Liver (tissue), 9 donors: ENCODE data around the gene MYO1C. TPM values are rescaled to one million over a fixed set of nuclear protein-coding genes. Genes with fewer than 3 reads are reported as not detected.

Experiments
- DNase-seq: peaks from one replicate; pipeline ENCODE4 v3.0.0-alpha.2; 2017; ENCODE audit warnings: low spot score
- H3K27ac ChIP-seq, 2 donors: one replicate each; pipeline ENCODE4 v1.7.0; 2013; ENCODE audit warnings: inconsistent platforms in 2 of 2, low read length in 2 of 2, control low read depth in 1 of 2, low read depth in 1 of 2, mild to moderate bottlenecking in 1 of 2
- H3K27me3 ChIP-seq, 4 donors: one replicate each; pipeline versions ENCODE4 v1.6.1 to v1.7.0; 2013; ENCODE audit warnings: low read length in 3 of 4, inconsistent platforms in 1 of 4, mild to moderate bottlenecking in 1 of 4, moderate library complexity in 1 of 4; ENCODE audit not compliant: control insufficient read depth in 4 of 4, insufficient read depth in 4 of 4
- H3K36me3 ChIP-seq, 4 donors: one replicate each; pipeline versions ENCODE4 v1.6.1 to v1.7.0; 2013; ENCODE audit warnings: low read length in 3 of 4, mild to moderate bottlenecking in 3 of 4, low read depth in 1 of 4, moderate library complexity in 1 of 4; ENCODE audit not compliant: control insufficient read depth in 4 of 4, insufficient read depth in 3 of 4
- H3K4me1 ChIP-seq, 4 donors: one replicate each; pipeline versions ENCODE4 v1.6.1 to v1.7.0; 2013; ENCODE audit warnings: low read length in 3 of 4, mild to moderate bottlenecking in 3 of 4, moderate library complexity in 1 of 4; ENCODE audit not compliant: control insufficient read depth in 4 of 4, insufficient read depth in 4 of 4
- H3K4me3 ChIP-seq, 3 donors: one replicate each; pipeline versions ENCODE4 v1.6.1 to v1.7.0; 2013; ENCODE audit warnings: low read length in 3 of 3, control low read depth in 1 of 3, low read depth in 1 of 3, mild to moderate bottlenecking in 1 of 3
- H3K9ac ChIP-seq, 2 donors: one replicate each; pipeline ENCODE4 v1.7.0; 2013; ENCODE audit warnings: low read length in 2 of 2, mild to moderate bottlenecking in 2 of 2, moderate library complexity in 2 of 2, control low read depth in 1 of 2, low read depth in 1 of 2
- H3K9me3 ChIP-seq, 4 donors: one replicate each; pipeline versions ENCODE4 v1.6.1 to v1.7.0; 2013; ENCODE audit warnings: low read length in 3 of 4; ENCODE audit not compliant: control insufficient read depth in 4 of 4
- CTCF ChIP-seq: fragments of 150-350 bp; IDR thresholded peaks from 2 replicates; pipeline ENCODE4 v1.5.1; 2017; ENCODE audit warnings: improper control_type of control experiment, low read depth, low read length; ENCODE audit not compliant: missing input control
- FOXA1 ChIP-seq: IDR thresholded peaks from 2 replicates; pipeline ENCODE4 v1.6.1; 2016; ENCODE audit warnings: antibody characterized with exemption
- FOXA2 ChIP-seq: IDR thresholded peaks from 2 replicates; pipeline ENCODE4 v1.6.1; 2016; ENCODE audit warnings: antibody characterized with exemption
- GABPA ChIP-seq, 2 donors: IDR thresholded peaks in 1 of 2; conservative IDR thresholded peaks in 1 of 2; 2 replicates each; pipeline ENCODE4 v1.6.1; 2016; ENCODE audit warnings: antibody characterized with exemption in 2 of 2, mild to moderate bottlenecking in 1 of 2, moderate library complexity in 1 of 2
- HNF4A ChIP-seq, 2 donors: conservative IDR thresholded peaks; 2 replicates each; pipeline ENCODE4 v1.6.1; 2016; ENCODE audit warnings: antibody characterized with exemption in 2 of 2, mild to moderate bottlenecking in 2 of 2
- HNF4G ChIP-seq: IDR thresholded peaks from 2 replicates; pipeline ENCODE4 v1.6.1; 2016; ENCODE audit warnings: antibody characterized with exemption
- JUND ChIP-seq, 2 donors: IDR thresholded peaks; 2 replicates each; pipeline ENCODE4 v1.6.1; 2016; ENCODE audit warnings: antibody characterized with exemption in 2 of 2
- RAD21 ChIP-seq, 2 donors: IDR thresholded peaks; 2 replicates each; pipeline ENCODE4 v1.6.1; 2016; ENCODE audit warnings: antibody characterized with exemption in 2 of 2, mild to moderate bottlenecking in 2 of 2
- RXRA ChIP-seq, 2 donors: IDR thresholded peaks; 2 replicates each; pipeline ENCODE4 v1.6.1; 2017 to 2018; ENCODE audit warnings: antibody characterized with exemption in 2 of 2, mild to moderate bottlenecking in 1 of 2
- SP1 ChIP-seq: IDR thresholded peaks from 2 replicates; pipeline ENCODE4 v1.6.1; 2018; ENCODE audit warnings: antibody characterized with exemption, mild to moderate bottlenecking
- YY1 ChIP-seq: IDR thresholded peaks from 2 replicates; pipeline ENCODE4 v1.6.1; 2016; ENCODE audit warnings: antibody characterized with exemption, mild to moderate bottlenecking
- ZBTB33 ChIP-seq: IDR thresholded peaks from 2 replicates; pipeline ENCODE4 v1.6.1; 2016; ENCODE audit warnings: antibody characterized with exemption
- WGBS: extraction: QIAGEN DNeasy Blood & Tissue Kit; methylation state at CpG from one replicate; pipeline ENCODE4 v1.1.7; 2013; 5-methylcytosine and 5-hydroxymethylcytosine counted together
- polyA plus RNA-seq, 2 donors: library from polyadenylated mRNA; stranded (reverse) in 1 of 2; unstranded in 1 of 2; fragments of 200-250 nt in 1 of 2; fragments of >200 nt in 1 of 2; fragmentation: Nextera tagmentation in 1 of 2; extraction: Ambion mirVana in 1 of 2; gene quantifications; one replicate each; pipeline versions ENCODE4 v1.2.1 to v1.2.3, GENCODE V29; 2013 to 2015
- total RNA-seq, 2 donors: library from RNA; depleted of rRNA; stranded (reverse); fragments of >200 nt; gene quantifications; one replicate each; pipeline ENCODE4 v1.2.3, GENCODE V29; 2014
- TF ChIP-seq, protein P1 (sequence below): IDR thresholded peaks from 2 replicates; pipeline ENCODE4 v1.6.1; 2016; ENCODE audit warnings: antibody characterized with exemption
- TF ChIP-seq, protein P2 (sequence below): IDR thresholded peaks from 2 replicates; pipeline ENCODE4 v1.6.1; 2016; ENCODE audit warnings: antibody characterized with exemption
- TF ChIP-seq, protein P3 (sequence below): IDR thresholded peaks from 2 replicates; pipeline ENCODE4 v1.6.1; 2016; ENCODE audit warnings: antibody characterized with exemption, mild to moderate bottlenecking
- donor health status: healthy.
- donor health status: healthy.
- donor health status: healthy.
- donor health status: healthy.
- donor health status: healthy.

The MYO1C gene
- total and polyA plus RNA-seq, 4 donors: 20.3 to 61.7 (median 28.2) TPM

- H3K27ac ChIP-seq: no peak overlapping the region
- H3K4me3 ChIP-seq: no peak overlapping the region
- H3K36me3 ChIP-seq: peaks cover 0 to 14% (median 6%) of the 10 kb centered on the region in 4 donors
- no peaks in the 10 kb centered on the region for H3K27me3 ChIP-seq
- DNase-seq: no peak
- no peaks in the 10 kb centered on the region for H3K9me3 ChIP-seq
- WGBS: 92% methylated on average over 25 of the region's 25 CpGs
- peaks cover 11 to 16% (median 15%) of the 10 kb centered on the region in 4 donors for H3K4me1 ChIP-seq
- no peak overlapping the region for H3K9ac ChIP-seq
- TF ChIP-seq, protein P1, sequence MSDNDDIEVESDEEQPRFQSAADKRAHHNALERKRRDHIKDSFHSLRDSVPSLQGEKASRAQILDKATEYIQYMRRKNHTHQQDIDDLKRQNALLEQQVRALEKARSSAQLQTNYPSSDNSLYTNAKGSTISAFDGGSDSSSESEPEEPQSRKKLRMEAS: no peak
- no peak for TF ChIP-seq RXRA (IDR thresholded peaks at IDR 0.05)
- TF ChIP-seq HNF4A (conservative IDR thresholded peaks at IDR 0.05): no peak
- TF ChIP-seq, protein P2, sequence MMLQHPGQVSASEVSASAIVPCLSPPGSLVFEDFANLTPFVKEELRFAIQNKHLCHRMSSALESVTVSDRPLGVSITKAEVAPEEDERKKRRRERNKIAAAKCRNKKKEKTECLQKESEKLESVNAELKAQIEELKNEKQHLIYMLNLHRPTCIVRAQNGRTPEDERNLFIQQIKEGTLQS: no peak
- no peak for TF ChIP-seq CTCF
- no peak for TF ChIP-seq SP1
- TF ChIP-seq, protein P3, sequence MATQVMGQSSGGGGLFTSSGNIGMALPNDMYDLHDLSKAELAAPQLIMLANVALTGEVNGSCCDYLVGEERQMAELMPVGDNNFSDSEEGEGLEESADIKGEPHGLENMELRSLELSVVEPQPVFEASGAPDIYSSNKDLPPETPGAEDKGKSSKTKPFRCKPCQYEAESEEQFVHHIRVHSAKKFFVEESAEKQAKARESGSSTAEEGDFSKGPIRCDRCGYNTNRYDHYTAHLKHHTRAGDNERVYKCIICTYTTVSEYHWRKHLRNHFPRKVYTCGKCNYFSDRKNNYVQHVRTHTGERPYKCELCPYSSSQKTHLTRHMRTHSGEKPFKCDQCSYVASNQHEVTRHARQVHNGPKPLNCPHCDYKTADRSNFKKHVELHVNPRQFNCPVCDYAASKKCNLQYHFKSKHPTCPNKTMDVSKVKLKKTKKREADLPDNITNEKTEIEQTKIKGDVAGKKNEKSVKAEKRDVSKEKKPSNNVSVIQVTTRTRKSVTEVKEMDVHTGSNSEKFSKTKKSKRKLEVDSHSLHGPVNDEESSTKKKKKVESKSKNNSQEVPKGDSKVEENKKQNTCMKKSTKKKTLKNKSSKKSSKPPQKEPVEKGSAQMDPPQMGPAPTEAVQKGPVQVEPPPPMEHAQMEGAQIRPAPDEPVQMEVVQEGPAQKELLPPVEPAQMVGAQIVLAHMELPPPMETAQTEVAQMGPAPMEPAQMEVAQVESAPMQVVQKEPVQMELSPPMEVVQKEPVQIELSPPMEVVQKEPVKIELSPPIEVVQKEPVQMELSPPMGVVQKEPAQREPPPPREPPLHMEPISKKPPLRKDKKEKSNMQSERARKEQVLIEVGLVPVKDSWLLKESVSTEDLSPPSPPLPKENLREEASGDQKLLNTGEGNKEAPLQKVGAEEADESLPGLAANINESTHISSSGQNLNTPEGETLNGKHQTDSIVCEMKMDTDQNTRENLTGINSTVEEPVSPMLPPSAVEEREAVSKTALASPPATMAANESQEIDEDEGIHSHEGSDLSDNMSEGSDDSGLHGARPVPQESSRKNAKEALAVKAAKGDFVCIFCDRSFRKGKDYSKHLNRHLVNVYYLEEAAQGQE: no peak
- no peak for TF ChIP-seq JUND (IDR thresholded peaks at IDR 0.05)
- no peak for TF ChIP-seq HNF4G
- no peak for TF ChIP-seq YY1
- no peak for TF ChIP-seq FOXA2
- no peak for TF ChIP-seq FOXA1
- TF ChIP-seq ZBTB33: no peak
Measured at GRCh38 chr17:1470755-1471462, 21.6 kb downstream of the MYO1C start.

- Histone ChIP-seq H3K4me1 (peaks cover 11 to 16% (median 15%) of the 10 kb centered on the region in 4 donors), H3K27me3 (no peaks in the 10 kb centered on the region), H3K4me3 (no peak overlapping the region), H3K9ac (no peak overlapping the region), H3K36me3 (peaks cover 0 to 10% (median 5%) of the 10 kb centered on the region in 4 donors), H3K27ac (no peak overlapping the region), H3K9me3 (no peaks in the 10 kb centered on the region)
- TF ChIP-seq GABPA (IDR thresholded peaks at IDR 0.05 in 1 of 2, conservative IDR thresholded peaks at IDR 0.05 in 1 of 2): no peak
- TF ChIP-seq, protein P3: no peak
- TF ChIP-seq JUND (IDR thresholded peaks at IDR 0.05): no peak
- TF ChIP-seq CTCF: no peak
- TF ChIP-seq HNF4G: no peak
- no peak for TF ChIP-seq RAD21 (IDR thresholded peaks at IDR 0.05)
- TF ChIP-seq RXRA (IDR thresholded peaks at IDR 0.05): no peak
- WGBS: 86% methylated on average over 33 of the region's 33 CpGs
- no peak for DNase-seq
Measured at GRCh38 chr17:1470071-1470754, 22.3 kb downstream of the MYO1C start.
